H1 (cell line): ENCODE results near the gene GRID1. TPM values are rescaled to one million over a fixed set of nuclear protein-coding genes. Genes with fewer than 3 reads are reported as not detected.

ENCODE experiments used
- CTCF ChIA-PET: fragments of 300-600 bp; sonication (Branson Sonifier 250); formaldehyde crosslinking; loops from one replicate; lab custom pipeline; 2021; ENCODE audit not compliant: partially characterized antibody; lab: Charles Lee
- POLR2A ChIA-PET: fragments of 300-600 bp; sonication (Branson Sonifier 250); formaldehyde crosslinking; loops from one replicate; lab custom pipeline; 2021; ENCODE audit warnings: inconsistent platforms; ENCODE audit not compliant: partially characterized antibody; lab: Charles Lee
- DNase-seq, 2 experiments: peaks; one replicate each; pipeline versions ENCODE4 v3.0.0 to v3.0.0-alpha.2; 2010 to 2022; ENCODE audit warnings: low spot score in 2 of 2, low read depth in 1 of 2, mixed read lengths in 1 of 2
- FAIRE-seq: peaks from 2 replicates; lab custom pipeline; 2011; peaks lifted over from hg19 to GRCh38; lab: Jason Lieb, UNC
- H2AFZ ChIP-seq: 2 replicates; pipeline ENCODE4 v1.8.1; 2012; ENCODE audit warnings: low read length, inconsistent platforms
- H2AK5ac ChIP-seq: 2 replicates; pipeline ENCODE4 v1.6.1; 2013; ENCODE audit warnings: low read depth, low read length
- H2BK120ac ChIP-seq: replicated peaks from 2 replicates; pipeline ENCODE3; 2013; ENCODE audit warnings: low read depth, low read length, inconsistent platforms
- H2BK12ac ChIP-seq: 2 replicates; pipeline ENCODE4 v1.6.1; 2013; ENCODE audit warnings: low read depth, low read length
- H2BK15ac ChIP-seq: 2 replicates; pipeline ENCODE4 v1.6.1; 2013; ENCODE audit warnings: low read length
- H2BK20ac ChIP-seq: 2 replicates; pipeline ENCODE4 v1.6.1; 2013; ENCODE audit warnings: low read length
- H2BK5ac ChIP-seq: 2 replicates; pipeline ENCODE4 v1.6.1; 2013; ENCODE audit warnings: low read depth, low read length
- H3K14ac ChIP-seq: 2 replicates; pipeline ENCODE4 v1.6.1; 2013; ENCODE audit warnings: inconsistent platforms; ENCODE audit not compliant: insufficient read length
- H3K18ac ChIP-seq: 2 replicates; pipeline ENCODE4 v1.6.1; 2013; ENCODE audit warnings: low read length; ENCODE audit errors: extremely low read depth
- H3K23ac ChIP-seq: 2 replicates; pipeline ENCODE4 v1.6.1; 2013; ENCODE audit warnings: inconsistent platforms; ENCODE audit not compliant: insufficient read length
- H3K23me2 ChIP-seq: 2 replicates; pipeline ENCODE4 v1.6.1; 2013; ENCODE audit warnings: low read depth, low read length
- H3K27ac ChIP-seq: 2 replicates; pipeline ENCODE4 v1.6.1; 2011; ENCODE audit warnings: low read depth, low read length, inconsistent platforms
- H3K27me3 ChIP-seq, 4 experiments: replicated peaks in 1 of 4; 1 replicate in 1 of 4; 2 replicates in 3 of 4; pipeline versions ENCODE4 v1.6.1 to v1.8.1; 2011 to 2013; ENCODE audit warnings: low read length in 3 of 4, mild to moderate bottlenecking in 3 of 4, inconsistent platforms in 2 of 4, mixed read lengths in 2 of 4, moderate library complexity in 1 of 4; ENCODE audit not compliant: control insufficient read depth in 3 of 4, insufficient read depth in 3 of 4; ENCODE audit errors: extremely low read depth in 1 of 4
- H3K36me3 ChIP-seq, 4 experiments: 2 replicates each; pipeline versions ENCODE4 v1.6.1 to v1.8.1; 2011 to 2013; ENCODE audit warnings: mild to moderate bottlenecking in 4 of 4, low read length in 3 of 4, moderate library complexity in 2 of 4, control low read depth in 1 of 4, inconsistent platforms in 1 of 4; ENCODE audit not compliant: insufficient read depth in 4 of 4, control insufficient read depth in 2 of 4
- H3K4ac ChIP-seq: replicated peaks from 2 replicates; pipeline ENCODE3; 2013; ENCODE audit warnings: low read length, low read depth, mixed read lengths, inconsistent platforms; ENCODE audit not compliant: insufficient read length
- H3K4me1 ChIP-seq, 4 experiments: replicated peaks in 1 of 4; 1 replicate in 1 of 4; 2 replicates in 3 of 4; pipeline versions ENCODE4 v1.6.1 to v1.8.1; 2011 to 2013; ENCODE audit warnings: low read length in 3 of 4, inconsistent platforms in 2 of 4, mixed read lengths in 1 of 4; ENCODE audit not compliant: insufficient read depth in 4 of 4, control insufficient read depth in 3 of 4
- H3K4me2 ChIP-seq, 2 experiments: 2 replicates each; pipeline versions ENCODE4 v1.6.1 to v1.8.1; 2011 to 2013; ENCODE audit warnings: low read depth in 2 of 2, low read length in 2 of 2, control low read depth in 1 of 2, inconsistent platforms in 1 of 2, mild to moderate bottlenecking in 1 of 2; ENCODE audit not compliant: insufficient read depth in 1 of 2
- H3K4me3 ChIP-seq, 4 experiments: fragments of 200-600, 300-600 bp in 1 of 4; sonication (generic), shearing (Covaris generic), sonication (Bioruptor Twin) in 1 of 4; 2 replicates each; pipeline versions ENCODE4 v1.5.1 to v1.8.1; 2011 to 2016; ENCODE audit warnings: low read length in 4 of 4, low read depth in 3 of 4, control low read depth in 2 of 4, inconsistent platforms in 2 of 4, mild to moderate bottlenecking in 2 of 4, mixed read lengths in 1 of 4, moderate library complexity in 1 of 4; ENCODE audit not compliant: insufficient read depth in 2 of 4; ENCODE audit errors: extremely low read depth in 1 of 4
- H3K56ac ChIP-seq: replicated peaks from 2 replicates; pipeline ENCODE3; 2013; ENCODE audit warnings: low read depth, mild to moderate bottlenecking, mixed read lengths, low read length, inconsistent platforms; ENCODE audit not compliant: insufficient read length
- H3K79me1 ChIP-seq: 2 replicates; pipeline ENCODE4 v1.6.1; 2013; ENCODE audit warnings: low read depth, low read length, control low read depth
- H3K79me2 ChIP-seq, 2 experiments: 2 replicates each; pipeline versions ENCODE4 v1.6.1 to v1.8.1; 2012 to 2013; ENCODE audit warnings: low read length in 2 of 2, mild to moderate bottlenecking in 2 of 2, inconsistent platforms in 1 of 2; ENCODE audit not compliant: insufficient read depth in 2 of 2, control insufficient read depth in 1 of 2
- H3K9ac ChIP-seq, 4 experiments: replicated peaks in 1 of 4; 1 replicate in 1 of 4; 2 replicates in 3 of 4; pipeline versions ENCODE4 v1.6.1 to v1.8.1; 2011 to 2013; ENCODE audit warnings: low read depth in 3 of 4, low read length in 3 of 4, control low read depth in 2 of 4, mild to moderate bottlenecking in 2 of 4, moderate library complexity in 2 of 4, inconsistent platforms in 1 of 4; ENCODE audit errors: extremely low read depth in 1 of 4
- H3K9me3 ChIP-seq, 2 experiments: 2 replicates each; pipeline versions ENCODE4 v1.6.1 to v1.8.1; 2012 to 2013; ENCODE audit warnings: mild to moderate bottlenecking in 2 of 2, moderate library complexity in 2 of 2, control low read depth in 1 of 2, inconsistent platforms in 1 of 2, low read depth in 1 of 2, low read length in 1 of 2, mixed read lengths in 1 of 2; ENCODE audit not compliant: insufficient read depth in 2 of 2
- H4K20me1 ChIP-seq, 2 experiments: replicated peaks in 1 of 2; 2 replicates each; pipeline versions ENCODE3 to v1.8.1; 2011 to 2013; ENCODE audit warnings: inconsistent platforms in 2 of 2, low read length in 2 of 2, mild to moderate bottlenecking in 1 of 2; ENCODE audit not compliant: insufficient read depth in 2 of 2, control insufficient read depth in 1 of 2
- H4K5ac ChIP-seq: 2 replicates; pipeline ENCODE4 v1.6.1; 2013; ENCODE audit warnings: low read length, low read depth, mixed read lengths, inconsistent platforms; ENCODE audit not compliant: insufficient read length
- H4K8ac ChIP-seq: 2 replicates; pipeline ENCODE4 v1.8.0; 2013; ENCODE audit warnings: mild to moderate bottlenecking, moderate library complexity, low read length, inconsistent platforms; ENCODE audit not compliant: insufficient read depth; ENCODE audit errors: extremely low read depth
- H4K91ac ChIP-seq: replicated peaks from 2 replicates; pipeline ENCODE3; 2013; ENCODE audit warnings: low read length, mixed read lengths, inconsistent platforms; ENCODE audit not compliant: insufficient read length
- BACH1 ChIP-seq: IDR thresholded peaks from 2 replicates; pipeline ENCODE4 v1.6.1; 2012; ENCODE audit warnings: low read length, improper control_type of control experiment
- CHD1 ChIP-seq: IDR thresholded peaks from 2 replicates; pipeline ENCODE4 v1.6.1; 2012; ENCODE audit warnings: low read depth, low read length, improper control_type of control experiment
- CTBP2 ChIP-seq: IDR thresholded peaks from 2 replicates; pipeline ENCODE4 v1.7.0; 2011; ENCODE audit warnings: borderline replicate concordance, mild to moderate bottlenecking, moderate library complexity, mixed read lengths, low read length; ENCODE audit not compliant: insufficient read depth, insufficient read length
- CTCF ChIP-seq, 3 experiments: IDR thresholded peaks; 1 replicate in 2 of 3; 2 replicates in 1 of 3; pipeline versions ENCODE4 v1.5.1 to v1.6.1; 2011; ENCODE audit warnings: low read length in 3 of 3, mild to moderate bottlenecking in 3 of 3, inconsistent platforms in 2 of 3, low read depth in 1 of 3, moderate library complexity in 1 of 3; ENCODE audit not compliant: insufficient read depth in 1 of 3; ENCODE audit errors: control extremely low read depth in 1 of 3
- KDM5A ChIP-seq: fragments of 200-600 bp; IDR thresholded peaks from 2 replicates; pipeline ENCODE4 v1.7.1; 2012; ENCODE audit warnings: mild to moderate bottlenecking, low read length, inconsistent platforms, mixed read lengths
- MAX ChIP-seq: IDR thresholded peaks from 2 replicates; pipeline ENCODE4 v1.6.1; 2012; ENCODE audit warnings: inconsistent platforms
- PHF8 ChIP-seq: fragments of 200-600 bp; sonication (generic); conservative IDR thresholded peaks from 2 replicates; pipeline ENCODE4 v1.7.1; 2012; ENCODE audit warnings: low read depth, mild to moderate bottlenecking, inconsistent platforms, low read length, moderate library complexity
- RFX5 ChIP-seq: IDR thresholded peaks from 2 replicates; pipeline ENCODE4 v1.6.1; 2011; ENCODE audit warnings: low read depth, low read length, improper control_type of control experiment, borderline replicate concordance
- SP2 ChIP-seq: IDR thresholded peaks from 2 replicates; pipeline ENCODE4 v1.6.1; 2012; ENCODE audit warnings: mild to moderate bottlenecking, low read length, inconsistent platforms
- SUZ12 ChIP-seq: fragments of 200-600 bp; sonication (generic); IDR thresholded peaks from 2 replicates; pipeline ENCODE4 v1.6.1; 2012; ENCODE audit warnings: mild to moderate bottlenecking, inconsistent platforms, low read length, moderate library complexity, mixed read lengths
- TAF1 ChIP-seq: IDR thresholded peaks from 2 replicates; pipeline ENCODE4 v1.6.1; 2011; ENCODE audit warnings: mild to moderate bottlenecking, low read depth, low read length
- WGBS, 2 experiments: shearing (Covaris generic) in 1 of 2; methylation state at CpG; one replicate each; pipeline versions ENCODE4 v1.1.6 to v1.1.7; 2013 to 2015; ENCODE audit warnings: low lambda C conversion rate in 2 of 2, mixed read lengths in 2 of 2, inconsistent platforms in 1 of 2, low coverage in 1 of 2, missing lambda C conversion rate in 1 of 2; ENCODE audit not compliant: insufficient replicate concordance in 2 of 2, insufficient coverage in 1 of 2, insufficient read length in 1 of 2; ENCODE audit errors: extremely low coverage in 1 of 2, missing lambda C conversion rate in 1 of 2; 5-methylcytosine and 5-hydroxymethylcytosine counted together
- polyA plus RNA-seq, 7 experiments: library from polyadenylated mRNA; depleted of rRNA in 3 of 7; stranded (reverse) in 5 of 7; unstranded in 2 of 7; fragments of >200 nt in 5 of 7; fragments of 200-250 nt in 2 of 7; gene quantifications; 1 replicate in 5 of 7; 2 replicates in 1 of 7; 4 replicates in 1 of 7; pipeline versions ENCODE4 v1.2.1 to v1.2.3, GENCODE V29; 2011 to 2013; ENCODE audit warnings: missing spikeins in 2 of 7, mixed read lengths in 2 of 7
- total RNA-seq: library from RNA; stranded (reverse); fragmentation: NEBNext Ultra II Directional; extraction: Animal tissue kit (Norgen Biotek cat#: 25700); gene quantifications from 2 replicates; pipeline ENCODE4 v1.2.1, GENCODE V29; 2021

Gene GRID1
- total and polyA plus RNA-seq, 2 of the 8 experiments (the other 6 are each of a cell fraction or from before 2014, with no cell fraction given): 0.22 to 0.30 TPM

GRCh38 chr10:86349474-86349873 is 17.1 kb downstream of the GRID1 start:
- Histone ChIP-seq H3K4ac (no peak overlapping the region), H3K79me2 (no peaks in the 10 kb centered on the region), H4K8ac (no peak overlapping the region), H3K23me2 (no peaks in the 10 kb centered on the region), H2BK120ac (no peak overlapping the region), H2BK20ac (no peak overlapping the region), H3K18ac (no peak overlapping the region), H4K5ac (no peak overlapping the region), H4K20me1 (no peaks in the 10 kb centered on the region), H3K79me1 (no peaks in the 10 kb centered on the region; the same call in 1 of the 2 replicates), H3K23ac (no peak overlapping the region), H2BK5ac (no peak overlapping the region), H3K27me3 (no peaks in the 10 kb centered on the region), H2BK12ac (no peak overlapping the region), H2AK5ac (no peak overlapping the region), H3K9ac (no peak overlapping the region), H3K4me2 (no peak overlapping the region), H3K4me3 (no peak overlapping the region), H4K91ac (no peak overlapping the region), H3K9me3 (no peaks in the 10 kb centered on the region), H3K36me3 (no peaks in the 10 kb centered on the region), H3K4me1 (peaks cover 0 to 2% (median 0%) of the 10 kb centered on the region in 4 experiments; a peak in 1 of 7 replicates), H3K27ac (no peak overlapping the region), H3K56ac (no peak overlapping the region), H2BK15ac (no peak overlapping the region), H3K14ac (no peak overlapping the region), H2AFZ (no peak overlapping the region)
- peak; percentile 85 for FAIRE-seq
- POLR2A ChIA-PET: interaction anchor here (0.6 to 0.8 kb wide), 2 partner anchors 10 to 15 kb away, joined by 3 read pairs; no protein-coding TSS in a partner anchor
- peak; percentile 56 to 63 for DNase-seq
- CTCF ChIA-PET: interaction anchor here (0.6 to 25.2 kb wide), 62 partner anchors 9 to 1736 kb away, joined by 3 to 498 read pairs (median 5); partner anchors contain the start of gene GRID1
- WGBS, 2 experiments: 27% methylated on average over 3 of the region's 3 CpGs; no CpG with 5 or more reads in 1 of the 2 experiments
- TF ChIP-seq TAF1: no peak
- peak; percentile 99 to 100 (median 100) for TF ChIP-seq CTCF (IDR thresholded peaks at IDR 0.05; ENCODE audit: control extremely low read depth in 1 of 3, insufficient read depth in 1 of 3, low read depth in 1 of 3, low read length in 3 of 3)
- no peak for TF ChIP-seq BACH1
- TF ChIP-seq SP2: no peak
- no peak for TF ChIP-seq CTBP2
- no peak for TF ChIP-seq PHF8
- no peak for TF ChIP-seq KDM5A
- TF ChIP-seq CHD1: no peak
- no peak for TF ChIP-seq SUZ12
- TF ChIP-seq MAX: peak; percentile 59; the same call in 1 of the 2 replicates
- no peak for TF ChIP-seq RFX5
